SK-N-SH (cell line): ENCODE results near the gene PIP4K2A. TPM values are rescaled to one million over a fixed set of nuclear protein-coding genes. Genes with fewer than 3 reads are reported as not detected.

ENCODE experiments used
- CTCF ChIA-PET: fragments of 300-600, 350-600 bp; formaldehyde crosslinking; extraction: SDS; loops from one replicate; lab custom pipeline; 2021; lab: Yijun Ruan, JAX
- POLR2A ChIA-PET: fragments of 350-600 bp; sonication (Branson Sonifier 250); formaldehyde crosslinking; extraction: SDS; loops from one replicate; lab custom pipeline; 2020; ENCODE audit warnings: antibody characterized with exemption, inconsistent platforms; lab: Yijun Ruan, JAX
- DNase-seq: peaks from one replicate; pipeline ENCODE4 v3.0.0; 2012
- H2AFZ ChIP-seq: fragments of 200-600 bp; sonication (generic); 2 replicates; pipeline ENCODE4 v1.8.1; 2016; ENCODE audit warnings: antibody characterized with exemption, mild to moderate bottlenecking, low read depth
- H3F3A ChIP-seq: fragments of 200-600 bp; sonication (generic); replicated peaks from 2 replicates; pipeline ENCODE3; 2016; ENCODE audit warnings: antibody characterized with exemption, mild to moderate bottlenecking; ENCODE audit not compliant: insufficient read depth
- H3K27ac ChIP-seq, 2 experiments: fragments of 200-500 bp in 1 of 2; fragments of 200-600 bp in 1 of 2; sonication (Bioruptor generic) in 1 of 2; sonication (generic), shearing (Covaris generic) in 1 of 2; 2 replicates each; pipeline versions ENCODE4 v1.5.1 to v1.6.1; 2014 to 2016; ENCODE audit warnings: low read depth in 2 of 2, inconsistent platforms in 1 of 2, low read length in 1 of 2, mild to moderate bottlenecking in 1 of 2, mixed read lengths in 1 of 2
- H3K27me3 ChIP-seq: fragments of 200-600 bp; sonication (generic), shearing (Covaris generic); 2 replicates; pipeline ENCODE4 v1.6.1; 2016; ENCODE audit warnings: mixed run types; ENCODE audit not compliant: insufficient read depth
- H3K36me3 ChIP-seq, 2 experiments: fragments of 200-500 bp in 1 of 2; fragments of 200-600 bp in 1 of 2; sonication (Bioruptor generic) in 1 of 2; sonication (generic) in 1 of 2; replicated peaks in 1 of 2; 2 replicates each; pipeline versions ENCODE3 to v1.5.1; 2014 to 2016; ENCODE audit warnings: low read length in 1 of 2, mild to moderate bottlenecking in 1 of 2; ENCODE audit not compliant: insufficient read depth in 2 of 2, control insufficient read depth in 1 of 2
- H3K4me1 ChIP-seq, 2 experiments: fragments of 200-500 bp in 1 of 2; fragments of 200-600 bp in 1 of 2; sonication (Bioruptor generic) in 1 of 2; sonication (generic), shearing (Covaris generic) in 1 of 2; 2 replicates each; pipeline versions ENCODE4 v1.5.1 to v1.6.1; 2014 to 2016; ENCODE audit warnings: low read depth in 1 of 2, low read length in 1 of 2, mixed run types in 1 of 2; ENCODE audit not compliant: insufficient read depth in 2 of 2, control insufficient read depth in 1 of 2
- H3K4me2 ChIP-seq: fragments of 200-600 bp; sonication (generic), shearing (Covaris generic); 2 replicates; pipeline ENCODE4 v1.6.1; 2017; ENCODE audit warnings: mixed run types
- H3K4me3 ChIP-seq, 2 experiments: fragments of 200-500 bp in 1 of 2; fragments of 200-600 bp in 1 of 2; sonication (Bioruptor generic) in 1 of 2; sonication (generic), shearing (Covaris generic) in 1 of 2; 2 replicates each; pipeline versions ENCODE4 v1.5.1 to v1.8.1; 2014 to 2016; ENCODE audit warnings: low read depth in 2 of 2, inconsistent platforms in 1 of 2, low read length in 1 of 2, mild to moderate bottlenecking in 1 of 2, mixed read lengths in 1 of 2, moderate library complexity in 1 of 2
- H3K79me2 ChIP-seq: fragments of 200-600 bp; sonication (generic); 2 replicates; pipeline ENCODE4 v1.8.1; 2017; ENCODE audit warnings: mild to moderate bottlenecking; ENCODE audit not compliant: insufficient read depth
- H3K9ac ChIP-seq: fragments of 200-600 bp; sonication (generic); 2 replicates; pipeline ENCODE4 v1.6.1; 2017; ENCODE audit warnings: mixed run types
- H3K9me2 ChIP-seq: fragments of 200-600 bp; sonication (generic); 2 replicates; pipeline ENCODE4 v1.6.1; 2017; ENCODE audit warnings: mixed run types
- H3K9me3 ChIP-seq: fragments of 200-600 bp; sonication (generic); 2 replicates; pipeline ENCODE4 v1.6.1; 2017; ENCODE audit warnings: mixed run types, mild to moderate bottlenecking, moderate library complexity
- H4K20me1 ChIP-seq: fragments of 200-600 bp; sonication (generic); 2 replicates; pipeline ENCODE4 v1.6.1; 2017; ENCODE audit warnings: mild to moderate bottlenecking, mixed run types; ENCODE audit not compliant: insufficient read depth
- CHD2 ChIP-seq: fragments of 150-350 bp; IDR thresholded peaks from 2 replicates; pipeline ENCODE4 v1.6.1; 2018; ENCODE audit warnings: low read length; ENCODE audit not compliant: partially characterized antibody
- ELF1 ChIP-seq: IDR thresholded peaks from 2 replicates; pipeline ENCODE4 v1.4.0; 2012
- EP300 ChIP-seq, 2 experiments: IDR thresholded peaks; 2 replicates each; pipeline versions ENCODE4 v1.4.0 to v1.6.1; 2012; ENCODE audit warnings: borderline replicate concordance in 1 of 2, low read depth in 1 of 2, low read length in 1 of 2
- EZH2phosphoT487 ChIP-seq: fragments of 200-600 bp; sonication (generic); IDR thresholded peaks from 2 replicates; pipeline ENCODE4 v1.6.1; 2017; ENCODE audit warnings: low read depth, mixed run types, mild to moderate bottlenecking, antibody characterized with exemption, moderate library complexity, borderline replicate concordance
- FOXJ3 ChIP-seq: sonication (generic); formaldehyde crosslinking; IDR thresholded peaks from 2 replicates; pipeline ENCODE4 v1.5.1; 2020; ENCODE audit warnings: mild to moderate bottlenecking, missing genetic modification reagents
- FOXM1 ChIP-seq: IDR thresholded peaks from 2 replicates; pipeline ENCODE4 v1.4.0; 2012; ENCODE audit warnings: low read depth, mild to moderate bottlenecking
- GATA2 ChIP-seq: sonication (generic); formaldehyde crosslinking; IDR thresholded peaks from 2 replicates; pipeline ENCODE4 v1.5.0; 2020; ENCODE audit warnings: mild to moderate bottlenecking, missing genetic modification reagents
- IRF3 ChIP-seq: fragments of 150-350 bp; IDR thresholded peaks from 2 replicates; pipeline ENCODE4 v1.6.1; 2016; ENCODE audit warnings: mild to moderate bottlenecking, low read depth, low read length
- MXI1 ChIP-seq: IDR thresholded peaks from 2 replicates; pipeline ENCODE4 v1.6.1; 2012; ENCODE audit warnings: mild to moderate bottlenecking, low read depth, low read length, improper control_type of control experiment
- NFIC ChIP-seq: IDR thresholded peaks from 2 replicates; pipeline ENCODE4 v1.4.0; 2012; ENCODE audit warnings: borderline replicate concordance
- NRF1 ChIP-seq: IDR thresholded peaks from 2 replicates; pipeline ENCODE4 v1.6.1; 2012; ENCODE audit warnings: low read depth, mild to moderate bottlenecking, low read length
- POLR2AphosphoS5 ChIP-seq: IDR thresholded peaks from 2 replicates; pipeline ENCODE4 v1.6.1; 2012; ENCODE audit warnings: low read depth, low read length
- SIN3A ChIP-seq: IDR thresholded peaks from 2 replicates; pipeline ENCODE4 v1.6.1; 2012; ENCODE audit warnings: low read depth, mild to moderate bottlenecking, low read length, moderate library complexity, borderline replicate concordance
- TCF12 ChIP-seq: IDR thresholded peaks from 2 replicates; pipeline ENCODE4 v1.4.0; 2012
- USF2 ChIP-seq: fragments of 150-350 bp; IDR thresholded peaks from 2 replicates; pipeline ENCODE4 v1.6.1; 2017; ENCODE audit warnings: antibody characterized with exemption, low read length, low read depth, borderline replicate concordance
- ZBTB33 ChIP-seq: IDR thresholded peaks from 2 replicates; pipeline ENCODE4 v1.4.0; 2012; ENCODE audit warnings: low read depth, borderline replicate concordance
- WGBS: methylation state at CpG from one replicate; pipeline ENCODE4 v1.1.6; 2017; ENCODE audit warnings: low lambda C conversion rate; 5-methylcytosine and 5-hydroxymethylcytosine counted together
- polyA plus RNA-seq, 3 experiments: library from polyadenylated mRNA; depleted of rRNA; stranded (reverse); fragments of >200 nt; gene quantifications; 2 replicates each; pipeline ENCODE4 v1.2.3, GENCODE V29; 2012
- TF ChIP-seq, protein P1 (sequence below): IDR thresholded peaks from 2 replicates; pipeline ENCODE4 v1.6.1; 2012; ENCODE audit warnings: mild to moderate bottlenecking, low read depth, low read length, moderate library complexity
- TF ChIP-seq, protein P2 (sequence below): IDR thresholded peaks from 2 replicates; pipeline ENCODE4; 2012

PIP4K2A gene
- polyA plus RNA-seq, 1 of the 3 experiments (the other 2 are of a cell fraction) = 10.8 TPM

DNA sequence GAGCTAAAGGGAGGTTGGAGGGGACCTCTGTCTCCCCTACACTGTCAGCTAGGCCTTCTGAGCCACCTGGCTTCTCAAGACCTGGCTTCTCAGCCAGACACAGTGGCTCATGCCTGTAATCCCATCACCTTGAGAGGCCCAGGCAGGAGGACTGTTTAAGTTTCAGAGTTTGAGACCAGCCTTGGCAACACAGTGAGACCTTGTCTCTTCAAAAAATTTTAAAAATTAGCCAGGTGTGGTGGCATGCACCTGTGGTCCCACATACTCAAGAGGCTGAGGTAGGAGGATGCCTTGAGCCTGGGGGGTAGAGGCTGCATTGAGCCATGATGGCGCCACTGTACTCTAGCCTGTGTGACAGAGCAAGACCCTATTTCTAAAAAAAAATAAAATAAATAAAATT lies 33.1 kb downstream of the PIP4K2A start:
- H3K79me2 ChIP-seq = peaks cover 78% of the 10 kb centered on the region

DNA sequence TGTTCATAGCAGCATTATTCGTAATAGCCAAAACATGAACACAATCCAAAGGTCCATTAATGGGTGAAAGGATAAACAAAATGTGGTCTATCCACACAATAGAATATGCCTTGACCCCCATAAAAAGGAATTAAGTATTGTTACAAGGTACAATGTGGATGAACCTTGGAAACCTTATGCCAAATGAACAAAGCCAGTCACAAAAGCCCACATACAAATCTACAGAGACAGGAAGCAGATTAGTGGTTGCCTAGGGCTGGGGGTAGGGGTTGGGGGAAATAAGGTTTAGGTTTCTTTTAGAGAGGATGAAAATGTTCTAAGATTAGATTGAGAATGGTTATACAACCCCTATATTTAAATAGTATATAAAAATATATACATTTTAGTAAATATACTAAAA lies 34.8 kb downstream of the PIP4K2A start:
- no peak for DNase-seq
- ChIA-PET CTCF (no interaction called here), POLR2A (no interaction called here)
- Histone ChIP-seq H3F3A (peaks cover 31% of the 10 kb centered on the region), H3K36me3 (no peaks in the 10 kb centered on the region), H3K27me3 (no peaks in the 10 kb centered on the region), H2AFZ (no peak overlapping the region), H3K9me2 (no peaks in the 10 kb centered on the region), H3K9ac (no peak overlapping the region), H3K4me2 (no peak overlapping the region), H3K79me2 (peaks cover 78% of the 10 kb centered on the region), H4K20me1 (no peaks in the 10 kb centered on the region), H3K4me3 (no peak overlapping the region), H3K27ac (no peak overlapping the region), H3K9me3 (no peaks in the 10 kb centered on the region), H3K4me1 (peaks cover 25 to 28% of the 10 kb centered on the region in 2 experiments)
- 100% methylated on average over 1 of the region's 1 CpG for WGBS
- TF ChIP-seq POLR2AphosphoS5 = no peak
- TF ChIP-seq, protein P1, sequence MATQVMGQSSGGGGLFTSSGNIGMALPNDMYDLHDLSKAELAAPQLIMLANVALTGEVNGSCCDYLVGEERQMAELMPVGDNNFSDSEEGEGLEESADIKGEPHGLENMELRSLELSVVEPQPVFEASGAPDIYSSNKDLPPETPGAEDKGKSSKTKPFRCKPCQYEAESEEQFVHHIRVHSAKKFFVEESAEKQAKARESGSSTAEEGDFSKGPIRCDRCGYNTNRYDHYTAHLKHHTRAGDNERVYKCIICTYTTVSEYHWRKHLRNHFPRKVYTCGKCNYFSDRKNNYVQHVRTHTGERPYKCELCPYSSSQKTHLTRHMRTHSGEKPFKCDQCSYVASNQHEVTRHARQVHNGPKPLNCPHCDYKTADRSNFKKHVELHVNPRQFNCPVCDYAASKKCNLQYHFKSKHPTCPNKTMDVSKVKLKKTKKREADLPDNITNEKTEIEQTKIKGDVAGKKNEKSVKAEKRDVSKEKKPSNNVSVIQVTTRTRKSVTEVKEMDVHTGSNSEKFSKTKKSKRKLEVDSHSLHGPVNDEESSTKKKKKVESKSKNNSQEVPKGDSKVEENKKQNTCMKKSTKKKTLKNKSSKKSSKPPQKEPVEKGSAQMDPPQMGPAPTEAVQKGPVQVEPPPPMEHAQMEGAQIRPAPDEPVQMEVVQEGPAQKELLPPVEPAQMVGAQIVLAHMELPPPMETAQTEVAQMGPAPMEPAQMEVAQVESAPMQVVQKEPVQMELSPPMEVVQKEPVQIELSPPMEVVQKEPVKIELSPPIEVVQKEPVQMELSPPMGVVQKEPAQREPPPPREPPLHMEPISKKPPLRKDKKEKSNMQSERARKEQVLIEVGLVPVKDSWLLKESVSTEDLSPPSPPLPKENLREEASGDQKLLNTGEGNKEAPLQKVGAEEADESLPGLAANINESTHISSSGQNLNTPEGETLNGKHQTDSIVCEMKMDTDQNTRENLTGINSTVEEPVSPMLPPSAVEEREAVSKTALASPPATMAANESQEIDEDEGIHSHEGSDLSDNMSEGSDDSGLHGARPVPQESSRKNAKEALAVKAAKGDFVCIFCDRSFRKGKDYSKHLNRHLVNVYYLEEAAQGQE = no peak
- no peak for TF ChIP-seq MXI1
- no peak for TF ChIP-seq FOXJ3 (CRISPR knock-in tag)
- no peak for TF ChIP-seq ZBTB33
- no peak for TF ChIP-seq TCF12
- no peak for TF ChIP-seq CHD2
- TF ChIP-seq FOXM1 = no peak
- TF ChIP-seq GATA2 (CRISPR knock-in tag) = no peak

More for the DNA sequence above, 33.1 kb downstream of the PIP4K2A start:
- Histone ChIP-seq H3K27me3 (no peaks in the 10 kb centered on the region), H3K4me1 (peaks cover 27 to 30% of the 10 kb centered on the region in 2 experiments), H3K9me2 (no peaks in the 10 kb centered on the region), H4K20me1 (no peaks in the 10 kb centered on the region), H3K4me3 (no peak overlapping the region), H3K36me3 (no peaks in the 10 kb centered on the region), H3F3A (peaks cover 31% of the 10 kb centered on the region), H3K9ac (no peak overlapping the region), H2AFZ (no peak overlapping the region), H3K4me2 (no peak overlapping the region), H3K27ac (peak overlapping the region in 1 of 2 experiments; percentile 57; a peak in 2 of 4 replicates)
- 92% methylated on average over 1 of the region's 1 CpG for WGBS
- no peak for DNase-seq
- TF ChIP-seq, protein P2, sequence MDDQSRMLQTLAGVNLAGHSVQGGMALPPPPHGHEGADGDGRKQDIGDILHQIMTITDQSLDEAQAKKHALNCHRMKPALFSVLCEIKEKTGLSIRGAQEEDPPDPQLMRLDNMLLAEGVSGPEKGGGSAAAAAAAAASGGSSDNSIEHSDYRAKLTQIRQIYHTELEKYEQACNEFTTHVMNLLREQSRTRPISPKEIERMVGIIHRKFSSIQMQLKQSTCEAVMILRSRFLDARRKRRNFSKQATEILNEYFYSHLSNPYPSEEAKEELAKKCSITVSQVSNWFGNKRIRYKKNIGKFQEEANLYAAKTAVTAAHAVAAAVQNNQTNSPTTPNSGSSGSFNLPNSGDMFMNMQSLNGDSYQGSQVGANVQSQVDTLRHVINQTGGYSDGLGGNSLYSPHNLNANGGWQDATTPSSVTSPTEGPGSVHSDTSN = no peak
- no peak for TF ChIP-seq EZH2phosphoT487
- no peak for TF ChIP-seq CHD2
- TF ChIP-seq ELF1 = no peak
- TF ChIP-seq USF2 = no peak
- no peak for TF ChIP-seq NRF1
- no peak for TF ChIP-seq NFIC
- TF ChIP-seq FOXM1 = no peak
- no peak for TF ChIP-seq EP300 (IDR thresholded peaks at IDR 0.05; ENCODE audit: borderline replicate concordance in 1 of 2, low read depth in 1 of 2, low read length in 1 of 2)
- no peak for TF ChIP-seq IRF3
- TF ChIP-seq SIN3A = no peak
- TF ChIP-seq, all 33 proteins: peak for 0
- CTCF ChIA-PET = interaction anchor here (1.1 kb wide), 1 partner anchor 55 kb away, joined by 3 read pairs; no protein-coding TSS in a partner anchor
- POLR2A ChIA-PET = no interaction called here
- H3K9me3 ChIP-seq = no peaks in the 10 kb centered on the region
